GM12872 (cell line): ENCODE data around the gene OXT.

Source experiments
- CTCF ChIP-seq: IDR thresholded peaks from 3 replicates; pipeline ENCODE4 v1.5.1; 2011; ENCODE audit warnings: low read depth, mild to moderate bottlenecking, low read length, moderate library complexity; ENCODE audit not compliant: insufficient read depth

OXT gene

GRCh38 chr20:3080939-3081388, 9.5 kb downstream of the OXT start:
- no peak for TF ChIP-seq CTCF

- no peak for TF ChIP-seq CTCF
Measured at GRCh38 chr20:3081641-3082040, 10.2 kb downstream of the OXT start.

- TF ChIP-seq CTCF = no peak
Measured at GRCh38 chr20:3082306-3082951, 11.0 kb downstream of the OXT start.

GRCh38 chr20:3082955-3083952, 11.8 kb downstream of the OXT start:
- no peak for TF ChIP-seq CTCF

- TF ChIP-seq CTCF = no peak
Measured at GRCh38 chr20:3084283-3084985, 13.0 kb downstream of the OXT start, which contains the start of gene AVP. AVP (minus strand) TSS chr20:3084724; CDS start chr20:3084674, 50 bp downstream.

GRCh38 chr20:3084986-3085360, 13.6 kb downstream of the OXT start:
- TF ChIP-seq CTCF = no peak

- no peak for TF ChIP-seq CTCF
Measured at GRCh38 chr20:3085571-3086072, 14.2 kb downstream of the OXT start.
